H1 (cell line): ENCODE measurements around the gene SH3BP5. TPM values are rescaled to one million over a fixed set of nuclear protein-coding genes. Genes with fewer than 3 reads are reported as not detected.

Source experiments
- PHF8 ChIP-seq: fragments of 200-600 bp; sonication (generic); conservative IDR thresholded peaks from 2 replicates; pipeline ENCODE4 v1.7.1; 2012; ENCODE audit warnings: low read depth, mild to moderate bottlenecking, inconsistent platforms, low read length, moderate library complexity
- RAD21 ChIP-seq, 2 experiments: IDR thresholded peaks in 1 of 2; conservative IDR thresholded peaks in 1 of 2; 2 replicates each; pipeline ENCODE4 v1.6.1; 2011; ENCODE audit warnings: low read depth in 2 of 2, low read length in 2 of 2, improper control_type of control experiment in 1 of 2, inconsistent platforms in 1 of 2, mild to moderate bottlenecking in 1 of 2, moderate library complexity in 1 of 2
- SP1 ChIP-seq: IDR thresholded peaks from 2 replicates; pipeline ENCODE4 v1.6.1; 2011; ENCODE audit warnings: low read depth, low read length
- polyA plus RNA-seq, 7 experiments: library from polyadenylated mRNA; depleted of rRNA in 3 of 7; stranded (reverse) in 5 of 7; unstranded in 2 of 7; fragments of >200 nt in 5 of 7; fragments of 200-250 nt in 2 of 7; gene quantifications; 1 replicate in 5 of 7; 2 replicates in 1 of 7; 4 replicates in 1 of 7; pipeline versions ENCODE4 v1.2.1 to v1.2.3, GENCODE V29; 2011 to 2013; ENCODE audit warnings: missing spikeins in 2 of 7, mixed read lengths in 2 of 7
- total RNA-seq: library from RNA; stranded (reverse); fragmentation: NEBNext Ultra II Directional; extraction: Animal tissue kit (Norgen Biotek cat#: 25700); gene quantifications from 2 replicates; pipeline ENCODE4 v1.2.1, GENCODE V29; 2021

Gene SH3BP5
- total and polyA plus RNA-seq, 2 of the 8 experiments (the other 6 are each of a cell fraction or from before 2014, with no cell fraction given): 7.1 to 9.7 TPM

- TF ChIP-seq RAD21 (IDR thresholded peaks at IDR 0.05 in 1 of 2, conservative IDR thresholded peaks at IDR 0.05 in 1 of 2; ENCODE audit: low read depth in 2 of 2, low read length in 2 of 2) (no peak), SP1 (no peak), PHF8 (no peak)
Observed at GRCh38 chr3:15356176-15356575, 23.8 kb upstream of the SH3BP5 start (continued).
